Stimulated activated naive CD4-positive, alpha-beta T cell treated with Interleukin-2 at 50 U/mL for 16 hours (primary cell): ENCODE measurements around the gene IFNGR2.

ENCODE experiments used
- DNase-seq: peaks from one replicate; lab custom pipeline; 2025; lab: John Stamatoyannopoulos, UW

Gene IFNGR2

GRCh38 chr21:33481314-33481943, 78.2 kb downstream of the IFNGR2 start:
- no peak for DNase-seq
